Measurements from ENCODE around the gene LDLRAD4.

The LDLRAD4 gene

GRCh38 chr18:13612196-13612997, 393.8 kb downstream of the LDLRAD4 start:
- peak; percentile 82 for DNase-seq

GRCh38 chr18:13613099-13613498, 394.5 kb downstream of the LDLRAD4 start:
- DNase-seq: no peak

- no peak for DNase-seq
Measured at GRCh38 chr18:13613591-13614501, 395.3 kb downstream of the LDLRAD4 start.

- DNase-seq: peak; percentile 32
Measured at GRCh38 chr18:13614641-13615288, 396.2 kb downstream of the LDLRAD4 start.

- peak; percentile 75 for DNase-seq
Measured at GRCh38 chr18:13615432-13615861, 396.9 kb downstream of the LDLRAD4 start.

GRCh38 chr18:13616041-13616440, 397.5 kb downstream of the LDLRAD4 start:
- DNase-seq: no peak

GRCh38 chr18:13616525-13617035, 398.0 kb downstream of the LDLRAD4 start:
- DNase-seq: no peak

- DNase-seq: no peak
Measured at GRCh38 chr18:13617826-13618515, 399.4 kb downstream of the LDLRAD4 start.

- no peak for DNase-seq
Measured at GRCh38 chr18:13618760-13619438, 400.3 kb downstream of the LDLRAD4 start.

- no peak for DNase-seq
Measured at GRCh38 chr18:13619505-13620205, 401.1 kb downstream of the LDLRAD4 start.

GRCh38 chr18:13620206-13620672, 401.7 kb downstream of the LDLRAD4 start:
- DNase-seq: no peak

GRCh38 chr18:13620818-13621445, 402.4 kb downstream of the LDLRAD4 start:
- no peak for DNase-seq

- no peak for DNase-seq
Measured at GRCh38 chr18:13621446-13621849, 402.9 kb downstream of the LDLRAD4 start.

- no peak for DNase-seq
Measured at GRCh38 chr18:13621886-13622619, 403.5 kb downstream of the LDLRAD4 start.

GRCh38 chr18:13622751-13623150, 404.2 kb downstream of the LDLRAD4 start:
- no peak for DNase-seq

- peak; percentile 33 for DNase-seq
Measured at GRCh38 chr18:13623348-13623747, 404.8 kb downstream of the LDLRAD4 start.

GRCh38 chr18:13623871-13624270, 405.3 kb downstream of the LDLRAD4 start:
- no peak for DNase-seq

- DNase-seq: no peak
Measured at GRCh38 chr18:13624563-13625237, 406.1 kb downstream of the LDLRAD4 start.

GRCh38 chr18:13625355-13625754, 406.8 kb downstream of the LDLRAD4 start:
- DNase-seq: no peak

Measured in MV-4-11 (cell line).